Esophagus squamous epithelium (tissue), 5 donors: ENCODE results near the gene DISP2. TPM values are rescaled to one million over a fixed set of nuclear protein-coding genes. Genes with fewer than 3 reads are reported as not detected.

Source experiments
- DNase-seq: peaks from one replicate; lab custom pipeline; 2025; lab: John Stamatoyannopoulos, UW
- H3K27ac ChIP-seq, 4 donors: fragments of 200-600 bp; sonication (generic); one replicate each; pipeline ENCODE4 v1.5.1; 2016 to 2019; ENCODE audit warnings: mild to moderate bottlenecking in 1 of 4
- H3K27me3 ChIP-seq, 4 donors: fragments of 200-600 bp; sonication (generic); 1 replicate in 3 of 4; 2 replicates in 1 of 4; pipeline versions ENCODE4 v1.5.1 to v1.6.0; 2017 to 2021; ENCODE audit warnings: antibody characterized with exemption in 1 of 4
- H3K36me3 ChIP-seq, 3 donors: fragments of 200-600 bp; sonication (generic); one replicate each; pipeline ENCODE4 v1.5.1; 2016 to 2019
- H3K4me1 ChIP-seq, 3 donors: fragments of 200-600 bp; sonication (generic); one replicate each; pipeline ENCODE4 v1.5.1; 2017 to 2019
- H3K4me3 ChIP-seq, 4 donors: fragments of 200-600 bp; sonication (generic); 1 replicate in 3 of 4; 2 replicates in 1 of 4; pipeline ENCODE4 v1.5.1; 2016 to 2019; ENCODE audit warnings: mild to moderate bottlenecking in 2 of 4, moderate library complexity in 1 of 4
- H3K9me3 ChIP-seq, 3 donors: fragments of 200-600 bp; sonication (generic); one replicate each; pipeline ENCODE4 v1.5.1; 2016 to 2019
- POLR2A ChIP-seq, 4 donors: fragments of 450-650 bp; IDR thresholded peaks; one replicate each; pipeline ENCODE4 v1.6.1; 2017; ENCODE audit warnings: antibody characterized with exemption in 4 of 4, mild to moderate bottlenecking in 4 of 4, moderate library complexity in 3 of 4
- WGBS, 2 donors: methylation state at CpG; one replicate each; pipeline ENCODE4 v1.1.5; 2018; 5-methylcytosine and 5-hydroxymethylcytosine counted together
- intact Hi-C: fragments of 100-400 bp; cut with DNase I; formaldehyde crosslinking; loops from one replicate; pipeline ENCODE4 v1.15.0; 2022
- total RNA-seq, 4 donors: library from RNA; depleted of rRNA; stranded (reverse); fragments of >200 nt; gene quantifications; one replicate each; pipeline ENCODE4 v1.1.0, GENCODE V29; 2016
- TF ChIP-seq, protein P1 (sequence below), 6 experiments: fragments of 450-650 bp in 4 of 6; fragments of 200-600 bp in 2 of 6; sonication (generic) in 2 of 6; IDR thresholded peaks; one replicate each; pipeline ENCODE4 v1.5.1; 2016 to 2019; ENCODE audit warnings: antibody characterized with exemption in 6 of 6, mild to moderate bottlenecking in 4 of 6, moderate library complexity in 4 of 6
- donor health status: DM: yes; HTN: yes; CAD: no.

The DISP2 gene
- total RNA-seq, 4 donors from 2014 or later: under 0.01 TPM; not detected in 2

DNA sequence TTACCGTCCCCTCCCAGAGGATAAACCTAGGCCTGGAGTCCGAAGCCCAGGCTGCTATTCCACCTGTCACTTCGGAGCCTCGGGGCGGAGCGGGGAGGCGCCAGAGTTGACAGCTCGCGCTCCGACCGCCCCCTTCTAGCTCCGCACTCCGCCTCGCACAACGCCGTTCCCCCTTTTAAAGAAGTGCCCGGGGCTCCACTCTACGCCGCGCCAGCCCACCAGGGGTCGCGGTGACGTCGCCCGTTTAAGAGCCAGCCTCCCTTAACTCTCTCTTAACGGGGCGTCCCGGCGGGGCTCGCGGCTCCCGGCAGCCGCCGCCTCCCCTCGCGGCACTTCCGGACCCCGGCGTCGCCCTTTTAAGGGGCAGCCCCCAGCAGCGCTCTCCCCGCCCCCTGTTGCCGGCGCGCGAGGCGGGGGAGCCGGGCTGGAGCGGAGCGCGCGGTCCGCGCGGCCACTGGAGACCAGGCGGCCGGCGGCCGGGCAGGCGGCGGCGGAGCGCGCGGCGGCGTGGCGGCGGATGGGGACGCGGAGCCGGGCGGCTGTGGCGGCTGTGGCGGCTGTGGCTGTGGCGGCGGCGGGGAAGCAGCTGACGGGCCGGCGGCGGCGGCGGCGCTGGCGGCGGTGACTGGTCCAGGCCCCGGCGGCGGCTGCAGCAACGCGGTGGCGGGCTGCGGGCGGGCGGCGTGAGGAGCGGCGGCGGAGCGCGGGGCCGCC, 34.6 kb upstream of the DISP2 start, which contains the start of gene INAFM2:
Gene INAFM2 (plus strand): TSS at position 454 of the 714 bp plus-strand sequence. CDS start 364 bp downstream, outside the sequence.
- WGBS, 2 donors: 3% methylated on average over 16 of the region's 103 CpGs; no CpG with 5 or more reads in 1 of the 2 donors
- TF ChIP-seq, protein P1, sequence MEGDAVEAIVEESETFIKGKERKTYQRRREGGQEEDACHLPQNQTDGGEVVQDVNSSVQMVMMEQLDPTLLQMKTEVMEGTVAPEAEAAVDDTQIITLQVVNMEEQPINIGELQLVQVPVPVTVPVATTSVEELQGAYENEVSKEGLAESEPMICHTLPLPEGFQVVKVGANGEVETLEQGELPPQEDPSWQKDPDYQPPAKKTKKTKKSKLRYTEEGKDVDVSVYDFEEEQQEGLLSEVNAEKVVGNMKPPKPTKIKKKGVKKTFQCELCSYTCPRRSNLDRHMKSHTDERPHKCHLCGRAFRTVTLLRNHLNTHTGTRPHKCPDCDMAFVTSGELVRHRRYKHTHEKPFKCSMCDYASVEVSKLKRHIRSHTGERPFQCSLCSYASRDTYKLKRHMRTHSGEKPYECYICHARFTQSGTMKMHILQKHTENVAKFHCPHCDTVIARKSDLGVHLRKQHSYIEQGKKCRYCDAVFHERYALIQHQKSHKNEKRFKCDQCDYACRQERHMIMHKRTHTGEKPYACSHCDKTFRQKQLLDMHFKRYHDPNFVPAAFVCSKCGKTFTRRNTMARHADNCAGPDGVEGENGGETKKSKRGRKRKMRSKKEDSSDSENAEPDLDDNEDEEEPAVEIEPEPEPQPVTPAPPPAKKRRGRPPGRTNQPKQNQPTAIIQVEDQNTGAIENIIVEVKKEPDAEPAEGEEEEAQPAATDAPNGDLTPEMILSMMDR (IDR thresholded peaks at IDR 0.05): peak; percentile 48 to 82 (median 68)
- peak in 2 of 4 donors; percentile 47 to 54 for TF ChIP-seq POLR2A (IDR thresholded peaks at IDR 0.05)

DNA sequence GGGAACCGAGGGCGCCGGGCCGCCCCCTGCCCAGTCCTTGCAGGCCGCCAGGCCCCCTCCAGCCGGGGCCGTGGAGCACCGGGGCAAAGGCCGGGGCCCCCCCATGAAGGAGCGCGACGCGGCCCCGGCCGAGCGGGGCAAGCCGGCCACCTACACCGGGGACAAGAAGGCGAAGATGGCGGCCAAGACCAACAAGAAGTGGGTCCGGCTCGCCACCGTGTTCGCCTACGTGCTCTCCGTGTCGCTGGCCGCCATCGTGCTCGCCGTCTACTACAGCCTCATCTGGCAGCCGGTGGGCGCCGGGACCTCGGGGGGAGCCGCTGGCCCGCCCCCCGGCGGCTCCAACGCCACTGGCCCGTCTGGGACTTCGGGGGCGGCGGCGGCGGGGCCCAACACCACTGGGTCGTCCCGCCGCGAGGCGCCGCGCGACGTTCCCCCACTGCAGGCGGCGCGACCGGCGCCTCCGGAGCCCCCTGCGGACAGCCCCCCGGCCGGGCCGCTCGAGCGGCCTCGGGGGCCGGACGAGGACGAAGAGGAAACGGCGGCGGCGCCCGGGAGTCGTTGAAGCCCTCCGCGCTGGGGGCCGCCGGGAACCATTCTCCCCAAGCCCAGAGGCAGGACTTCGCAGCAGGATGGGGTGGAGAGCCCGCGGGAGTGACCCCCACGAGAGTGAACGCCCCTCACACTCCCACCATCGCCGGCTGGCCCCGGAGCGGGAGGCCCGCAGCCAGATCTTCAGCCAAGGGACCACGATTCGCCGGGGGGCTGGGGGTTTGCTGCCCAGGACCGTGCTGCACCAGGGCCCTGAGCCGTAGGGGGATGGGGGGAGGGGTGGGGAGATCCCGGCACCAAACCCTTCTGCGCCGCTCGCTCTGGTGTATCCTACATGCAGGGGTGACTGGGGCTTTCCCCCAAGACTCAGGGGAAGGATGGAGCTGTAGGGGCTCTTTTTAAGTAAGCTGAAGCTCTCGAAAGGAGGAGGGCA, 33.8 kb upstream of the DISP2 start:
- peak overlapping the region; percentile 73 to 91 (median 82) for H3K27ac ChIP-seq
- 8 to 39% methylated on average over 1 to 5 of the region's 101 CpGs for WGBS, 2 donors
- H3K36me3 ChIP-seq: peaks cover 0 to 8% (median 0%) of the 10 kb centered on the region in 3 donors
- no peaks in the 10 kb centered on the region for H3K9me3 ChIP-seq
- H3K27me3 ChIP-seq: peaks cover 0 to 16% (median 0%) of the 10 kb centered on the region in 4 donors
- H3K4me3 ChIP-seq: peak overlapping the region; percentile 63 to 86 (median 77)
- peaks cover 19 to 63% (median 27%) of the 10 kb centered on the region in 3 donors for H3K4me1 ChIP-seq
- intact Hi-C loops: no loop called here
- DNase-seq: no peak
- TF ChIP-seq POLR2A (IDR thresholded peaks at IDR 0.05): no peak
- TF ChIP-seq, protein P1 (IDR thresholded peaks at IDR 0.05): no peak

More for the DNA sequence above, 34.6 kb upstream of the DISP2 start, which contains the start of gene INAFM2:
- Histone ChIP-seq H3K9me3 (no peaks in the 10 kb centered on the region), H3K27ac (peak within 1 kb of the TSS; percentile 73 to 91 (median 82)), H3K4me3 (peak within 1 kb of the TSS; percentile 63 to 86 (median 77)), H3K27me3 (peaks cover 0 to 17% (median 0%) of the 10 kb centered on the region in 4 donors), H3K36me3 (peaks cover 0 to 8% (median 0%) of the 10 kb centered on the region in 3 donors), H3K4me1 (peaks cover 19 to 57% (median 27%) of the 10 kb centered on the region in 3 donors)
- intact Hi-C loops: no loop called here
- DNase-seq: peak; percentile 53

DNA sequence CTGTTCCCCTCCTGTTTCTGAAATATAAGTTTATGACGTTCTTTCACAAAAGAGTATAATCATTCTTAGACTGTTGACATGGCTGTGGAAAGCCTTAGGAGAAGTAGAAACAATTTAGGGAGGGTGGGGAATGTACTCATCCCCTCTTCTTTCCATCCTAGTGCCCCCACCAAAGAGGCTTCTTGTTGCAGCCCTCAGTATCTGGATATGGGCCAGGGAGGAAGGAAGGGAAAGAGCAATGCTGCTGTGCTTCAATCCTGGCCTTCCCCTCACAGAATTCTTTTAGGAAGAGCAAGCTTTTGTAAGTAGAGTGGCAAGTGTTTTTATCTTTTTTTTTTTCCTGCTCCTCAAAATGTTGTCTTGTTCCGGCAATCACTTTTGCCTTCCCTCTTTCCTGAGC, 32.8 kb upstream of the DISP2 start:
- 64 to 69% methylated on average over 2 of the region's 2 CpGs for WGBS, 2 donors
- H3K27me3 ChIP-seq: peaks cover 0 to 10% (median 0%) of the 10 kb centered on the region in 4 donors
- TF ChIP-seq POLR2A (IDR thresholded peaks at IDR 0.05): no peak
- TF ChIP-seq, protein P1 (IDR thresholded peaks at IDR 0.05): no peak
- H3K9me3 ChIP-seq: no peaks in the 10 kb centered on the region
- H3K36me3 ChIP-seq: peaks cover 0 to 8% (median 0%) of the 10 kb centered on the region in 3 donors
- H3K27ac ChIP-seq: peak overlapping the region in 2 of 4 donors; percentile 80 to 85
- peak overlapping the region in 3 of 4 donors; percentile 68 to 86 (median 86) for H3K4me3 ChIP-seq
- DNase-seq: no peak
- peaks cover 19 to 70% (median 27%) of the 10 kb centered on the region in 3 donors for H3K4me1 ChIP-seq
- intact Hi-C loops: no loop called here

DNA sequence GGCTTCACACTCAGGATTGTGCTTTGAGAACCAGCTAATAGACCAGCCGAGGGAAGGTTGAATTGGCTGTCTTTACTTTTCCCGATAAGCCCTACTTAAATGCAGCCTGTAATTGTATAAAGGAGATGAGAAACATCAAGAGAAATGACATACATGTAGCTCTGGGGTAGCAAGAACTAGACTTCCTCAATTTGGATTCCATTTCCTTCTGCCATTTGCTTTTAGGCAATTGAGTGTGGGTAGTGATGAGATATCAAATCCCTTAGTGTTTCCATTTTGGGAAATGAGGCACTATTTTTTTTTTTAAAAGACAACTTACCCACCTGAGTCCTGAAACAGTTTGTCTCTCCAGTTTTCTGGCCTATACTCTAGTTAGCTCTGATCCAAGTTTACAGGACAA, 32.3 kb upstream of the DISP2 start:
- WGBS, 2 donors: 79 to 93% methylated on average over 2 of the region's 2 CpGs
- H3K27ac ChIP-seq: no peak overlapping the region
- intact Hi-C loops: no loop called here

More for the DNA sequence above, 32.3 kb upstream of the DISP2 start:
- no peak for DNase-seq
- TF ChIP-seq, protein P1 (IDR thresholded peaks at IDR 0.05): no peak
- TF ChIP-seq POLR2A (IDR thresholded peaks at IDR 0.05): no peak
- Histone ChIP-seq H3K27me3 (peaks cover 0 to 10% (median 0%) of the 10 kb centered on the region in 4 donors), H3K9me3 (no peaks in the 10 kb centered on the region), H3K36me3 (peaks cover 0 to 8% (median 0%) of the 10 kb centered on the region in 3 donors), H3K4me1 (peaks cover 19 to 75% (median 27%) of the 10 kb centered on the region in 3 donors), H3K4me3 (peak overlapping the region in 1 of 4 donors; percentile 86)
